Panc1 (cell line): ENCODE data around the gene IL20RA. TPM values are rescaled to one million over a fixed set of nuclear protein-coding genes. Genes with fewer than 3 reads are reported as not detected.

Experiments used
- ATAC-seq: fragments of 200-7000 bp; cut with Tn5 transposase; 2 replicates; pipeline ENCODE4 v1.9.1; 2020; ENCODE audit warnings: mild to moderate bottlenecking, moderate library complexity
- BruUV-seq: library from RNA; stranded (reverse); fragments of 400-500 nt; replicated peaks from 2 replicates; lab custom pipeline; 2021; lab: Mats Ljungman, UMichigan
- CTCF ChIA-PET: fragments of 300-600 bp; sonication (Branson Sonifier 250); formaldehyde crosslinking; loops from one replicate; lab custom pipeline; 2022; ENCODE audit warnings: antibody characterized with exemption; lab: Charles Lee
- POLR2A ChIA-PET: fragments of 300-600 bp; sonication (Branson Sonifier 250); formaldehyde crosslinking; loops from one replicate; lab custom pipeline; 2022; ENCODE audit warnings: antibody characterized with exemption; lab: Charles Lee
- DNase-seq: peaks from one replicate; pipeline ENCODE4 v3.0.0-alpha.2; 2010; ENCODE audit warnings: low read depth, low spot score
- H3K27ac ChIP-seq: 2 replicates; pipeline ENCODE4 v1.5.1; 2011; ENCODE audit warnings: mild to moderate bottlenecking, low read length, inconsistent platforms
- H3K27me3 ChIP-seq: fragments of 200-500 bp; sonication (Bioruptor generic); 2 replicates; pipeline ENCODE4 v1.6.0; 2014; ENCODE audit warnings: low read length, inconsistent platforms; ENCODE audit not compliant: control insufficient read depth, insufficient read depth
- H3K36me3 ChIP-seq: fragments of 200-500 bp; sonication (Bioruptor generic); 2 replicates; pipeline ENCODE4 v1.5.1; 2014; ENCODE audit warnings: inconsistent platforms, mild to moderate bottlenecking, low read length, moderate library complexity; ENCODE audit not compliant: control insufficient read depth, insufficient read depth
- H3K4me1 ChIP-seq: 2 replicates; pipeline ENCODE4 v1.5.1; 2011; ENCODE audit warnings: inconsistent platforms, mild to moderate bottlenecking, low read length, moderate library complexity; ENCODE audit not compliant: control insufficient read depth, insufficient read depth
- H3K4me3 ChIP-seq, 2 experiments: 2 replicates each; pipeline ENCODE4 v1.5.1; 2011 to 2012; ENCODE audit warnings: low read depth in 2 of 2, low read length in 2 of 2, mild to moderate bottlenecking in 2 of 2, inconsistent platforms in 1 of 2, moderate library complexity in 1 of 2
- H3K9me3 ChIP-seq: fragments of 200-500 bp; sonication (Bioruptor generic); 2 replicates; pipeline ENCODE4 v1.5.1; 2014; ENCODE audit warnings: low read depth, mild to moderate bottlenecking, inconsistent platforms, low read length, moderate library complexity; ENCODE audit not compliant: control insufficient read depth, insufficient read depth
- CTCF ChIP-seq: fragments of 450-650 bp; IDR thresholded peaks from 2 replicates; pipeline ENCODE4 v1.5.1; 2017; ENCODE audit warnings: mild to moderate bottlenecking
- POLR2AphosphoS5 ChIP-seq: IDR thresholded peaks from 2 replicates; pipeline ENCODE4 v1.6.1; 2012; ENCODE audit warnings: mild to moderate bottlenecking, low read depth, low read length, moderate library complexity
- REST ChIP-seq, 2 experiments: IDR thresholded peaks; 2 replicates each; pipeline ENCODE4 v1.6.1; 2011 to 2012; ENCODE audit warnings: low read depth in 2 of 2, control low read depth in 1 of 2, low read length in 1 of 2, mild to moderate bottlenecking in 1 of 2, moderate library complexity in 1 of 2; ENCODE audit not compliant: insufficient read depth in 1 of 2
- SIN3A ChIP-seq: IDR thresholded peaks from 2 replicates; pipeline ENCODE4 v1.6.1; 2012; ENCODE audit warnings: low read depth, mild to moderate bottlenecking, low read length, moderate library complexity, borderline replicate concordance; ENCODE audit not compliant: insufficient read depth
- TCF7L2 ChIP-seq: IDR thresholded peaks from 2 replicates; pipeline ENCODE4 v1.6.1; 2011; ENCODE audit warnings: mild to moderate bottlenecking, low read depth, low read length, inconsistent platforms
- in situ Hi-C: cut with HindIII; loops from 2 replicates; pipeline ENCODE4 v1.10.0; 2016; ENCODE audit warnings: low sequenced_read_pairs, low pct_unique_long_range_greater_than_20kb
- intact Hi-C: fragments of 100-400 bp; cut with micrococcal nuclease; formaldehyde crosslinking; loops from one replicate; pipeline ENCODE4 v1.10.0; 2022; ENCODE audit not compliant: unreplicated experiment
- total RNA-seq: library from RNA; stranded (reverse); gene quantifications from one replicate; pipeline ENCODE4 v1.2.1, GENCODE V29; 2021; ENCODE audit not compliant: unreplicated experiment

The IL20RA gene
- total RNA-seq, 1 experiment from 2014 or later = not detected

GRCh38 chr6:136991646-136992045, 53.1 kb downstream of the IL20RA start:
- no peak for TF ChIP-seq SIN3A
- no peak for TF ChIP-seq POLR2AphosphoS5
- TF ChIP-seq TCF7L2 = no peak
- TF ChIP-seq CTCF = no peak
- TF ChIP-seq REST (IDR thresholded peaks at IDR 0.05; ENCODE audit: insufficient read depth in 1 of 2, low read depth in 2 of 2, low read length in 1 of 2) = no peak
- intact Hi-C loops (no loop called here), in situ Hi-C loops (no loop called here)
- no TSS peak for BruUV-seq
- H3K36me3 ChIP-seq = no peaks in the 10 kb centered on the region
- ATAC-seq (no peak), DNase-seq (no peak)
- no peak overlapping the region for H3K27ac ChIP-seq
- H3K27me3 ChIP-seq = peaks cover 38% of the 10 kb centered on the region
- H3K9me3 ChIP-seq = no peaks in the 10 kb centered on the region
- H3K4me3 ChIP-seq = no peak overlapping the region
- peaks cover 6% of the 10 kb centered on the region; the same call in 1 of the 2 replicates for H3K4me1 ChIP-seq
- POLR2A ChIA-PET = no interaction called here
- CTCF ChIA-PET = no interaction called here

- Histone ChIP-seq H3K27me3 (peaks cover 38% of the 10 kb centered on the region), H3K9me3 (no peaks in the 10 kb centered on the region), H3K4me3 (no peak overlapping the region), H3K36me3 (no peaks in the 10 kb centered on the region), H3K4me1 (peaks cover 6% of the 10 kb centered on the region; the same call in 1 of the 2 replicates), H3K27ac (no peak overlapping the region)
- POLR2A ChIA-PET = no interaction called here
- no peak for TF ChIP-seq SIN3A
- no peak for TF ChIP-seq REST (IDR thresholded peaks at IDR 0.05; ENCODE audit: insufficient read depth in 1 of 2, low read depth in 2 of 2, low read length in 1 of 2)
- no peak for TF ChIP-seq CTCF
- no peak for TF ChIP-seq POLR2AphosphoS5
- no peak for TF ChIP-seq TCF7L2
- in situ Hi-C loops = no loop called here
- no peak for DNase-seq
- ATAC-seq = no peak
- CTCF ChIA-PET = no interaction called here
- BruUV-seq = no TSS peak
- intact Hi-C loops = no loop called here
Measured at GRCh38 chr6:136990754-136991153, 54.0 kb downstream of the IL20RA start.
